ENCODE measurements around the gene AP1G1. TPM values are rescaled to one million over a fixed set of nuclear protein-coding genes. Genes with fewer than 3 reads are reported as not detected.
A peak's percentile ranks its signal among the peaks of the same experiment; 100 is the strongest.

AP1G1 gene
- total and polyA plus RNA-seq, 12 donors: 22.8 to 132 (median 82.8) TPM

GRCh38 chr16:71723537-71724319, 84.9 kb downstream of the AP1G1 start:
- WGBS, 4 donors: 0 to 1% (median 0%) methylated on average over 3 to 104 of the region's 104 CpGs
- Histone ChIP-seq H3K4me1 (replicated peaks in 1 of 2) (peaks cover 0 to 27% of the 10 kb centered on the region in 2 donors), H3K9me3 (replicated peaks in 1 of 3) (no peaks in the 10 kb centered on the region), H3K4me3 (peak overlapping the region; percentile 25 to 98 (median 67)), H3K27me3 (no peaks in the 10 kb centered on the region), H3K36me3 (replicated peaks in 1 of 2) (no peaks in the 10 kb centered on the region), H3K27ac (peak overlapping the region; percentile 29 to 95 (median 89))
- intact Hi-C loops (cut with DNase I): no loop called here
- DNase-seq: peak; percentile 64 to 81 (median 75)
- TF ChIP-seq CTCF (IDR thresholded peaks at IDR 0.05) (peak in 1 of 6 experiments; percentile 33), POLR2A (IDR thresholded peaks at IDR 0.05) (peak in 1 of 2 donors; percentile 48)

- 0 to 1% (median 0%) methylated on average over 28 to 59 of the region's 59 CpGs for WGBS, 4 donors
- H3K4me1 ChIP-seq (replicated peaks in 1 of 2): peaks cover 0 to 27% of the 10 kb centered on the region in 2 donors
- intact Hi-C loops (cut with DNase I): no loop called here
- peak; percentile 63 to 75 (median 73) for DNase-seq
- no peak for TF ChIP-seq CTCF (IDR thresholded peaks at IDR 0.05)
- peak in 1 of 2 donors; percentile 45 for TF ChIP-seq POLR2A (IDR thresholded peaks at IDR 0.05)
- H3K27ac ChIP-seq: peak overlapping the region; percentile 29 to 95 (median 89)
- H3K36me3 ChIP-seq (replicated peaks in 1 of 2): no peaks in the 10 kb centered on the region
- H3K4me3 ChIP-seq: peak overlapping the region; percentile 25 to 98 (median 67)
- H3K27me3 ChIP-seq: no peaks in the 10 kb centered on the region
- H3K9me3 ChIP-seq (replicated peaks in 1 of 3): no peaks in the 10 kb centered on the region
Observed at GRCh38 chr16:71722801-71723536, 85.7 kb downstream of the AP1G1 start.

GRCh38 chr16:71721066-71721740, 87.4 kb downstream of the AP1G1 start:
- intact Hi-C loops (cut with DNase I): no loop called here
- 69 to 85% (median 76%) methylated on average over 7 to 8 of the region's 8 CpGs for WGBS, 4 donors
- no peak overlapping the region for H3K27ac ChIP-seq

More at GRCh38 chr16:71721066-71721740, 87.4 kb downstream of the AP1G1 start:
- peaks cover 0 to 18% of the 10 kb centered on the region in 2 donors for H3K4me1 ChIP-seq (replicated peaks in 1 of 2)
- no peaks in the 10 kb centered on the region for H3K9me3 ChIP-seq (replicated peaks in 1 of 3)
- no peaks in the 10 kb centered on the region for H3K27me3 ChIP-seq
- TF ChIP-seq POLR2A (IDR thresholded peaks at IDR 0.05) (no peak), CTCF (IDR thresholded peaks at IDR 0.05) (no peak)
- H3K36me3 ChIP-seq (replicated peaks in 1 of 2): no peaks in the 10 kb centered on the region
- no peak overlapping the region for H3K4me3 ChIP-seq
- DNase-seq: no peak
